Prostate gland (tissue), 2 donors: Measurements from ENCODE around the gene ZNF260.

ENCODE experiments used
- POLR2A ChIP-seq: fragments of 450-650 bp; IDR thresholded peaks from one replicate; pipeline ENCODE4 v1.6.1; 2016; ENCODE audit warnings: antibody characterized with exemption, mild to moderate bottlenecking
- POLR2AphosphoS5 ChIP-seq: sonication (generic); formaldehyde crosslinking; IDR thresholded peaks from one replicate; pipeline ENCODE4 v1.6.1; 2017; ENCODE audit warnings: antibody characterized with exemption
- TF ChIP-seq, protein P1 (sequence below), 4 experiments: fragments of 200-600 bp in 2 of 4; fragments of 450-650 bp in 2 of 4; sonication (generic) in 2 of 4; IDR thresholded peaks; 1 replicate in 3 of 4; 2 replicates in 1 of 4; pipeline ENCODE4 v1.5.1; 2016 to 2019; ENCODE audit warnings: antibody characterized with exemption in 4 of 4, mild to moderate bottlenecking in 2 of 4, moderate library complexity in 2 of 4

DNA sequence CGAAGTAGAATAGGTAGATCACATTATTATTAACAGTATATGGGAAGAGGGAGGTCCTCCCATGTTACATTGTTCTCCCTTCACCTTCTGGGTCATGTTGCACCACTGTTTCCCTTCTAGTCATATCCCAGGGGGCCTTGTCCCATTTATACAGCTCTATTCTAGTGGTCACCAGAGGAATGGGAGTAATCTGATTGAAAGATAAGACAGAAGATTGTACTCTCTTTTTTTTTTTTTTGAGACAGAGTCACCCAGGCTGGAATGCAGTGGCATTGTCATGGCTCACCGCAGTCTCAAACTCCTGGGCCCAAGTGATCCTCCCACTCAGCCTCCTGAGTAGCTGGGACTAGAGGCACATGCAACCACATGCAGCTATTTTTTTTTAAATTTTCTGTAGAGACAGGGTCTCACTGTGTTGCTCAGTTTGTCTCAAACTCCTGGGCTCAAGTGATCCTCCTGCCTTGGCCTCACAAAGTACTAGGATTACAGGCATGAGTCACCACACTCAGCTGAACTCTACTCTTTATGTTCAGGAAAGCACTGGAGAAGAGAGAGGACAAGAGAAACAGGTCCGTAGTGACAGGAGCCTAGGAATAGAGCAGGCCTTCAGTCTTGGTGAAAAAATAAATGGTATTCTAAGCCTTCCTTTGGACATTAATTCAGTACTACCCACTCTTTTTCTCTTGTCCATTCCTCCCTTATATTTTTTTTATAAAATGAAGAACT, 49.4 kb upstream of the ZNF260 start:
- TF ChIP-seq, protein P1, sequence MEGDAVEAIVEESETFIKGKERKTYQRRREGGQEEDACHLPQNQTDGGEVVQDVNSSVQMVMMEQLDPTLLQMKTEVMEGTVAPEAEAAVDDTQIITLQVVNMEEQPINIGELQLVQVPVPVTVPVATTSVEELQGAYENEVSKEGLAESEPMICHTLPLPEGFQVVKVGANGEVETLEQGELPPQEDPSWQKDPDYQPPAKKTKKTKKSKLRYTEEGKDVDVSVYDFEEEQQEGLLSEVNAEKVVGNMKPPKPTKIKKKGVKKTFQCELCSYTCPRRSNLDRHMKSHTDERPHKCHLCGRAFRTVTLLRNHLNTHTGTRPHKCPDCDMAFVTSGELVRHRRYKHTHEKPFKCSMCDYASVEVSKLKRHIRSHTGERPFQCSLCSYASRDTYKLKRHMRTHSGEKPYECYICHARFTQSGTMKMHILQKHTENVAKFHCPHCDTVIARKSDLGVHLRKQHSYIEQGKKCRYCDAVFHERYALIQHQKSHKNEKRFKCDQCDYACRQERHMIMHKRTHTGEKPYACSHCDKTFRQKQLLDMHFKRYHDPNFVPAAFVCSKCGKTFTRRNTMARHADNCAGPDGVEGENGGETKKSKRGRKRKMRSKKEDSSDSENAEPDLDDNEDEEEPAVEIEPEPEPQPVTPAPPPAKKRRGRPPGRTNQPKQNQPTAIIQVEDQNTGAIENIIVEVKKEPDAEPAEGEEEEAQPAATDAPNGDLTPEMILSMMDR (IDR thresholded peaks at IDR 0.05) = no peak
- TF ChIP-seq POLR2A = no peak
- TF ChIP-seq POLR2AphosphoS5 = no peak
